Dermis blood vessel endothelial cell (primary cell): ENCODE results near the gene FAM120AOS. TPM values are rescaled to one million over a fixed set of nuclear protein-coding genes. Genes with fewer than 3 reads are reported as not detected.

Experiments
- DNase-seq: peaks from one replicate; pipeline ENCODE4 v3.0.0; 2010
- total RNA-seq: library from RNA; depleted of rRNA; stranded (reverse); fragments of >200 nt; gene quantifications from 2 replicates; pipeline ENCODE4 v1.2.3, GENCODE V29; 2014

Gene FAM120AOS
- total RNA-seq, 1 donor from 2014 or later: 34.9 TPM

- no peak for DNase-seq
Measured at GRCh38 chr9:93436655-93437407, 16.6 kb downstream of the FAM120AOS start.

GRCh38 chr9:93436218-93436617, 17.2 kb downstream of the FAM120AOS start:
- DNase-seq: no peak

GRCh38 chr9:93435386-93435785, 18.0 kb downstream of the FAM120AOS start:
- no peak for DNase-seq

GRCh38 chr9:93434056-93434455, 19.3 kb downstream of the FAM120AOS start:
- no peak for DNase-seq

GRCh38 chr9:93432964-93433363, 20.4 kb downstream of the FAM120AOS start:
- no peak for DNase-seq

GRCh38 chr9:93431539-93432105, 21.8 kb downstream of the FAM120AOS start:
- DNase-seq: no peak

- DNase-seq: peak; percentile 5
Measured at GRCh38 chr9:93427655-93428379, 25.6 kb downstream of the FAM120AOS start.

GRCh38 chr9:93422977-93423616, 30.3 kb downstream of the FAM120AOS start:
- DNase-seq: no peak

GRCh38 chr9:93419023-93419422, 34.4 kb downstream of the FAM120AOS start:
- no peak for DNase-seq

- no peak for DNase-seq
Measured at GRCh38 chr9:93417538-93417937, 35.8 kb downstream of the FAM120AOS start.

- no peak for DNase-seq
Measured at GRCh38 chr9:93416530-93417235, 36.7 kb downstream of the FAM120AOS start.

- no peak for DNase-seq
Measured at GRCh38 chr9:93415176-93415690, 38.1 kb downstream of the FAM120AOS start.

- no peak for DNase-seq
Measured at GRCh38 chr9:93413530-93413929, 39.9 kb downstream of the FAM120AOS start.

GRCh38 chr9:93406371-93406770, 47.0 kb downstream of the FAM120AOS start:
- no peak for DNase-seq

- DNase-seq: no peak
Measured at GRCh38 chr9:93398471-93398870, 54.9 kb downstream of the FAM120AOS start.

GRCh38 chr9:93397661-93398373, 55.6 kb downstream of the FAM120AOS start:
- no peak for DNase-seq

Other genes starting within 250 kb of the FAM120AOS start
- gene FAM120A, start 1.9 kb downstream of the FAM120AOS start, total RNA-seq: 86.4 and 172 TPM in 2 replicates
- gene PHF2, start 123.0 kb upstream of the FAM120AOS start, total RNA-seq: 16.0 and 16.3 TPM in 2 replicates